Keratinocyte (primary cell): ENCODE results near the gene VAV2. TPM values are rescaled to one million over a fixed set of nuclear protein-coding genes. Genes with fewer than 3 reads are reported as not detected.

Experiments used
- DNase-seq: peaks from one replicate; pipeline ENCODE4 v3.0.0-alpha.2; 2011; ENCODE audit warnings: low read depth, missing footprints, low spot score
- FAIRE-seq: peaks from 2 replicates; lab custom pipeline; 2011; peaks lifted over from hg19 to GRCh38; lab: Jason Lieb, UNC
- H2AFZ ChIP-seq: 2 replicates; pipeline ENCODE4 v1.6.0; 2012; ENCODE audit warnings: low read length, control low read depth, inconsistent platforms; ENCODE audit not compliant: control insufficient read depth
- H3K27ac ChIP-seq: 2 replicates; pipeline ENCODE4 v1.5.1; 2011; ENCODE audit warnings: low read length; ENCODE audit not compliant: control insufficient read depth, insufficient read depth
- H3K27me3 ChIP-seq: 3 replicates; pipeline ENCODE4 v1.6.0; 2011; ENCODE audit warnings: low read length; ENCODE audit not compliant: control insufficient read depth, insufficient read depth; ENCODE audit errors: extremely low read depth
- H3K36me3 ChIP-seq, 2 experiments: 2 replicates in 1 of 2; 3 replicates in 1 of 2; pipeline ENCODE4 v1.5.1; 2011; ENCODE audit warnings: low read length in 2 of 2, mild to moderate bottlenecking in 1 of 2; ENCODE audit not compliant: control insufficient read depth in 2 of 2, insufficient read depth in 2 of 2; ENCODE audit errors: extremely low read depth in 1 of 2
- H3K4me1 ChIP-seq: 3 replicates; pipeline ENCODE4 v1.5.1; 2011; ENCODE audit warnings: low read length; ENCODE audit not compliant: control insufficient read depth, insufficient read depth; ENCODE audit errors: extremely low read depth
- H3K4me2 ChIP-seq: 3 replicates; pipeline ENCODE4 v1.6.0; 2011; ENCODE audit warnings: low read depth, low read length; ENCODE audit not compliant: control insufficient read depth, insufficient read depth; ENCODE audit errors: extremely low read depth
- H3K4me3 ChIP-seq, 3 experiments: fragments of 200-600 bp in 1 of 3; sonication (generic) in 1 of 3; 2 replicates in 2 of 3; 3 replicates in 1 of 3; pipeline ENCODE4 v1.5.1; 2011 to 2016; ENCODE audit warnings: low read length in 3 of 3, mild to moderate bottlenecking in 3 of 3, control low read depth in 2 of 3, inconsistent platforms in 1 of 3, low read depth in 1 of 3, mixed read lengths in 1 of 3, mixed run types in 1 of 3, moderate library complexity in 1 of 3; ENCODE audit not compliant: control insufficient read depth in 2 of 3, insufficient read depth in 2 of 3; ENCODE audit errors: extremely low read depth in 1 of 3
- H3K79me2 ChIP-seq: 2 replicates; pipeline ENCODE4 v1.6.0; 2012; ENCODE audit warnings: low read length; ENCODE audit not compliant: control insufficient read depth, insufficient read depth
- H3K9ac ChIP-seq: 3 replicates; pipeline ENCODE4 v1.6.0; 2011; ENCODE audit warnings: low read length; ENCODE audit not compliant: control insufficient read depth, insufficient read depth; ENCODE audit errors: extremely low read depth
- H3K9me1 ChIP-seq: 3 replicates; pipeline ENCODE4 v1.6.0; 2011; ENCODE audit warnings: low read length; ENCODE audit not compliant: control insufficient read depth, insufficient read depth; ENCODE audit errors: extremely low read depth
- H3K9me3 ChIP-seq: 2 replicates; pipeline ENCODE4 v1.5.1; 2012; ENCODE audit warnings: low read depth, low read length; ENCODE audit not compliant: control insufficient read depth
- H4K20me1 ChIP-seq: 3 replicates; pipeline ENCODE4 v1.6.0; 2011; ENCODE audit warnings: low read length; ENCODE audit not compliant: control insufficient read depth, insufficient read depth; ENCODE audit errors: extremely low read depth
- EZH2 ChIP-seq: IDR thresholded peaks from one replicate; pipeline ENCODE4 v1.6.1; 2012; ENCODE audit warnings: inconsistent platforms, mild to moderate bottlenecking, low read length, moderate library complexity
- dilution Hi-C: fragments of 300-500 bp; cut with MboI; formaldehyde crosslinking; loops from one replicate; pipeline ENCODE4 v1.7.0; 2020; ENCODE audit warnings: low sequenced_read_pairs; ENCODE audit not compliant: extremely low pct_ligation_motif_present
- polyA plus RNA-seq, 5 experiments: library from polyadenylated mRNA; depleted of rRNA in 3 of 5; stranded (reverse) in 3 of 5; stranded (forward) in 1 of 5; unstranded in 1 of 5; fragments of >200 nt; gene quantifications; 1 replicate in 1 of 5; 2 replicates in 3 of 5; 3 replicates in 1 of 5; pipeline versions ENCODE4 v1.2.1 to v1.2.3, GENCODE V29; 2011 to 2012; ENCODE audit warnings: missing spikeins in 2 of 5, low read depth in 1 of 5, low replicate concordance in 1 of 5
- TF ChIP-seq, protein P1 (sequence below), 3 experiments: IDR thresholded peaks in 1 of 3; conservative IDR thresholded peaks in 1 of 3; optimal IDR thresholded peaks in 1 of 3; 2 replicates in 2 of 3; 3 replicates in 1 of 3; pipeline versions ENCODE3 to v1.5.1; 2011; ENCODE audit warnings: low read length in 3 of 3, mild to moderate bottlenecking in 3 of 3, moderate library complexity in 2 of 3, control low read depth in 1 of 3, inconsistent platforms in 1 of 3; ENCODE audit not compliant: insufficient read depth in 2 of 3; ENCODE audit errors: extremely low read depth in 1 of 3

Gene VAV2
- polyA plus RNA-seq, 1 donor (not counting 4 experiments of a cell fraction or from before 2014, with no cell fraction given): 16.4 TPM

GRCh38 chr9:133824106-133824801 is 167.9 kb downstream of the VAV2 start:
- H2AFZ ChIP-seq: no peak overlapping the region
- no peak for FAIRE-seq
- no peak for DNase-seq
- H3K4me1 ChIP-seq: no peaks in the 10 kb centered on the region
- H3K9me1 ChIP-seq: peaks cover 2% of the 10 kb centered on the region
- H3K27me3 ChIP-seq: no peaks in the 10 kb centered on the region
- H4K20me1 ChIP-seq: no peaks in the 10 kb centered on the region
- H3K9ac ChIP-seq: no peak overlapping the region
- H3K36me3 ChIP-seq: peaks cover 8 to 11% of the 10 kb centered on the region in 2 experiments
- no peak overlapping the region for H3K4me2 ChIP-seq
- no peak overlapping the region for H3K27ac ChIP-seq
- dilution Hi-C loops: no loop called here
- no peaks in the 10 kb centered on the region for H3K9me3 ChIP-seq
- TF ChIP-seq, protein P1, sequence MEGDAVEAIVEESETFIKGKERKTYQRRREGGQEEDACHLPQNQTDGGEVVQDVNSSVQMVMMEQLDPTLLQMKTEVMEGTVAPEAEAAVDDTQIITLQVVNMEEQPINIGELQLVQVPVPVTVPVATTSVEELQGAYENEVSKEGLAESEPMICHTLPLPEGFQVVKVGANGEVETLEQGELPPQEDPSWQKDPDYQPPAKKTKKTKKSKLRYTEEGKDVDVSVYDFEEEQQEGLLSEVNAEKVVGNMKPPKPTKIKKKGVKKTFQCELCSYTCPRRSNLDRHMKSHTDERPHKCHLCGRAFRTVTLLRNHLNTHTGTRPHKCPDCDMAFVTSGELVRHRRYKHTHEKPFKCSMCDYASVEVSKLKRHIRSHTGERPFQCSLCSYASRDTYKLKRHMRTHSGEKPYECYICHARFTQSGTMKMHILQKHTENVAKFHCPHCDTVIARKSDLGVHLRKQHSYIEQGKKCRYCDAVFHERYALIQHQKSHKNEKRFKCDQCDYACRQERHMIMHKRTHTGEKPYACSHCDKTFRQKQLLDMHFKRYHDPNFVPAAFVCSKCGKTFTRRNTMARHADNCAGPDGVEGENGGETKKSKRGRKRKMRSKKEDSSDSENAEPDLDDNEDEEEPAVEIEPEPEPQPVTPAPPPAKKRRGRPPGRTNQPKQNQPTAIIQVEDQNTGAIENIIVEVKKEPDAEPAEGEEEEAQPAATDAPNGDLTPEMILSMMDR (optimal IDR thresholded peaks at IDR 0.05 in 1 of 3, IDR thresholded peaks at IDR 0.05 in 1 of 3, conservative IDR thresholded peaks at IDR 0.05 in 1 of 3; ENCODE audit: extremely low read depth in 1 of 3, insufficient read depth in 2 of 3, low read length in 3 of 3): no peak
- no peak for TF ChIP-seq EZH2
- H3K4me3 ChIP-seq: no peak overlapping the region
- peaks cover 6% of the 10 kb centered on the region for H3K79me2 ChIP-seq

- Histone ChIP-seq H3K4me1 (no peaks in the 10 kb centered on the region), H4K20me1 (no peaks in the 10 kb centered on the region), H3K4me2 (no peak overlapping the region), H3K9ac (no peak overlapping the region), H3K4me3 (no peak overlapping the region), H3K9me1 (peaks cover 2% of the 10 kb centered on the region), H3K79me2 (peaks cover 6% of the 10 kb centered on the region), H3K36me3 (peaks cover 8 to 11% of the 10 kb centered on the region in 2 experiments), H3K27me3 (no peaks in the 10 kb centered on the region), H3K9me3 (no peaks in the 10 kb centered on the region), H3K27ac (no peak overlapping the region), H2AFZ (no peak overlapping the region)
- FAIRE-seq (no peak), DNase-seq (no peak)
- TF ChIP-seq, protein P1 (optimal IDR thresholded peaks at IDR 0.05 in 1 of 3, IDR thresholded peaks at IDR 0.05 in 1 of 3, conservative IDR thresholded peaks at IDR 0.05 in 1 of 3; ENCODE audit: extremely low read depth in 1 of 3, insufficient read depth in 2 of 3, low read length in 3 of 3): no peak
- no peak for TF ChIP-seq EZH2
- dilution Hi-C loops: no loop called here
These were observed 168.7 kb downstream of the VAV2 start for GRCh38 chr9:133823189-133824105.
